ENCODE data around the gene CLNS1A.

The CLNS1A gene

GRCh38 chr11:77637345-77638165 is at the start of gene CLNS1A:
Gene CLNS1A (minus strand): TSS chr11:77637794. CDS start chr11:77637714, 80 bp downstream.
- Histone ChIP-seq H3K4me1 (ENCODE audit: control insufficient read depth, insufficient read depth, low read length) (peaks cover 22% of the 10 kb centered on the region), H3K4me3 (ENCODE audit: low read length) (peak within 1 kb of the TSS; percentile 98), H3K27me3 (replicated peaks; ENCODE audit: control insufficient read depth, insufficient read depth, low read length) (no peaks in the 10 kb centered on the region), H3K9ac (ENCODE audit: low read length) (peak within 1 kb of the TSS; percentile 97), H3K36me3 (ENCODE audit: control insufficient read depth, insufficient read depth, low read length, severe bottlenecking) (no peaks in the 10 kb centered on the region), H3K9me3 (ENCODE audit: control insufficient read depth, low read length) (no peaks in the 10 kb centered on the region)
- DNase-seq (ENCODE audit: low read depth): peak; percentile 95

- H3K9me3 ChIP-seq (ENCODE audit: control insufficient read depth, low read length): no peaks in the 10 kb centered on the region
- H3K27me3 ChIP-seq (replicated peaks; ENCODE audit: control insufficient read depth, insufficient read depth, low read length): no peaks in the 10 kb centered on the region
- no peak for DNase-seq (ENCODE audit: low read depth)
- peaks cover 92% of the 10 kb centered on the region for H3K36me3 ChIP-seq (ENCODE audit: control insufficient read depth, insufficient read depth, low read length, severe bottlenecking)
- no peaks in the 10 kb centered on the region for H3K4me1 ChIP-seq (ENCODE audit: control insufficient read depth, insufficient read depth, low read length)
- no peak overlapping the region for H3K9ac ChIP-seq (ENCODE audit: low read length)
- no peak overlapping the region for H3K4me3 ChIP-seq (ENCODE audit: low read length)
Observed at GRCh38 chr11:77687088-77687487, 49.5 kb upstream of the CLNS1A start.

- Histone ChIP-seq H3K27me3 (replicated peaks; ENCODE audit: control insufficient read depth, insufficient read depth, low read length) (no peaks in the 10 kb centered on the region), H3K36me3 (ENCODE audit: control insufficient read depth, insufficient read depth, low read length, severe bottlenecking) (peaks cover 87% of the 10 kb centered on the region), H3K9ac (ENCODE audit: low read length) (no peak overlapping the region), H3K4me1 (ENCODE audit: control insufficient read depth, insufficient read depth, low read length) (peaks cover 17% of the 10 kb centered on the region), H3K9me3 (ENCODE audit: control insufficient read depth, low read length) (no peaks in the 10 kb centered on the region), H3K4me3 (ENCODE audit: low read length) (no peak overlapping the region)
- DNase-seq (ENCODE audit: low read depth): peak; percentile 61
Observed at GRCh38 chr11:77677138-77677537, 39.5 kb upstream of the CLNS1A start.

- H3K4me3 ChIP-seq (ENCODE audit: low read length): no peak overlapping the region
- no peak overlapping the region for H3K9ac ChIP-seq (ENCODE audit: low read length)
- DNase-seq (ENCODE audit: low read depth): peak; percentile 84
- peaks cover 19% of the 10 kb centered on the region for H3K4me1 ChIP-seq (ENCODE audit: control insufficient read depth, insufficient read depth, low read length)
- H3K27me3 ChIP-seq (replicated peaks; ENCODE audit: control insufficient read depth, insufficient read depth, low read length): no peaks in the 10 kb centered on the region
- no peaks in the 10 kb centered on the region for H3K9me3 ChIP-seq (ENCODE audit: control insufficient read depth, low read length)
- peaks cover 81% of the 10 kb centered on the region for H3K36me3 ChIP-seq (ENCODE audit: control insufficient read depth, insufficient read depth, low read length, severe bottlenecking)
Observed at GRCh38 chr11:77672264-77672663, 34.7 kb upstream of the CLNS1A start.

- Histone ChIP-seq H3K9ac (ENCODE audit: low read length) (no peak overlapping the region), H3K9me3 (ENCODE audit: control insufficient read depth, low read length) (no peaks in the 10 kb centered on the region), H3K36me3 (ENCODE audit: control insufficient read depth, insufficient read depth, low read length, severe bottlenecking) (peaks cover 76% of the 10 kb centered on the region), H3K4me1 (ENCODE audit: control insufficient read depth, insufficient read depth, low read length) (peaks cover 15% of the 10 kb centered on the region), H3K4me3 (ENCODE audit: low read length) (no peak overlapping the region), H3K27me3 (replicated peaks; ENCODE audit: control insufficient read depth, insufficient read depth, low read length) (no peaks in the 10 kb centered on the region)
- DNase-seq (ENCODE audit: low read depth): peak; percentile 46
Observed at GRCh38 chr11:77669848-77670511, 32.4 kb upstream of the CLNS1A start.

GRCh38 chr11:77668760-77669159 is 31.2 kb upstream of the CLNS1A start:
- Histone ChIP-seq H3K36me3 (ENCODE audit: control insufficient read depth, insufficient read depth, low read length, severe bottlenecking) (peaks cover 75% of the 10 kb centered on the region), H3K4me1 (ENCODE audit: control insufficient read depth, insufficient read depth, low read length) (peaks cover 15% of the 10 kb centered on the region), H3K27me3 (replicated peaks; ENCODE audit: control insufficient read depth, insufficient read depth, low read length) (no peaks in the 10 kb centered on the region), H3K9ac (ENCODE audit: low read length) (no peak overlapping the region), H3K4me3 (ENCODE audit: low read length) (no peak overlapping the region), H3K9me3 (ENCODE audit: control insufficient read depth, low read length) (no peaks in the 10 kb centered on the region)
- peak; percentile 29 for DNase-seq (ENCODE audit: low read depth)

GRCh38 chr11:77665240-77665965 is 27.8 kb upstream of the CLNS1A start:
- H3K4me3 ChIP-seq (ENCODE audit: low read length): no peak overlapping the region
- H3K27me3 ChIP-seq (replicated peaks; ENCODE audit: control insufficient read depth, insufficient read depth, low read length): no peaks in the 10 kb centered on the region
- peaks cover 5% of the 10 kb centered on the region for H3K4me1 ChIP-seq (ENCODE audit: control insufficient read depth, insufficient read depth, low read length)
- H3K36me3 ChIP-seq (ENCODE audit: control insufficient read depth, insufficient read depth, low read length, severe bottlenecking): peaks cover 58% of the 10 kb centered on the region
- no peak overlapping the region for H3K9ac ChIP-seq (ENCODE audit: low read length)
- H3K9me3 ChIP-seq (ENCODE audit: control insufficient read depth, low read length): no peaks in the 10 kb centered on the region
- DNase-seq (ENCODE audit: low read depth): no peak

- Histone ChIP-seq H3K27me3 (replicated peaks; ENCODE audit: control insufficient read depth, insufficient read depth, low read length) (no peaks in the 10 kb centered on the region), H3K4me1 (ENCODE audit: control insufficient read depth, insufficient read depth, low read length) (peaks cover 24% of the 10 kb centered on the region), H3K9ac (ENCODE audit: low read length) (no peak overlapping the region), H3K9me3 (ENCODE audit: control insufficient read depth, low read length) (no peaks in the 10 kb centered on the region), H3K4me3 (ENCODE audit: low read length) (no peak overlapping the region), H3K36me3 (ENCODE audit: control insufficient read depth, insufficient read depth, low read length, severe bottlenecking) (peaks cover 27% of the 10 kb centered on the region)
- no peak for DNase-seq (ENCODE audit: low read depth)
Observed at GRCh38 chr11:77661670-77662069, 24.1 kb upstream of the CLNS1A start.

- H3K36me3 ChIP-seq (ENCODE audit: control insufficient read depth, insufficient read depth, low read length, severe bottlenecking): peaks cover 23% of the 10 kb centered on the region
- peaks cover 24% of the 10 kb centered on the region for H3K4me1 ChIP-seq (ENCODE audit: control insufficient read depth, insufficient read depth, low read length)
- H3K9me3 ChIP-seq (ENCODE audit: control insufficient read depth, low read length): no peaks in the 10 kb centered on the region
- H3K4me3 ChIP-seq (ENCODE audit: low read length): no peak overlapping the region
- no peaks in the 10 kb centered on the region for H3K27me3 ChIP-seq (replicated peaks; ENCODE audit: control insufficient read depth, insufficient read depth, low read length)
- DNase-seq (ENCODE audit: low read depth): no peak
- no peak overlapping the region for H3K9ac ChIP-seq (ENCODE audit: low read length)
Observed at GRCh38 chr11:77660947-77661346, 23.4 kb upstream of the CLNS1A start.

GRCh38 chr11:77658213-77659013 is 20.8 kb upstream of the CLNS1A start:
- peaks cover 21% of the 10 kb centered on the region for H3K4me1 ChIP-seq (ENCODE audit: control insufficient read depth, insufficient read depth, low read length)
- H3K9ac ChIP-seq (ENCODE audit: low read length): no peak overlapping the region
- no peaks in the 10 kb centered on the region for H3K27me3 ChIP-seq (replicated peaks; ENCODE audit: control insufficient read depth, insufficient read depth, low read length)
- H3K4me3 ChIP-seq (ENCODE audit: low read length): no peak overlapping the region
- DNase-seq (ENCODE audit: low read depth): peak; percentile 79
- peaks cover under 1% of the 10 kb centered on the region for H3K36me3 ChIP-seq (ENCODE audit: control insufficient read depth, insufficient read depth, low read length, severe bottlenecking)
- no peaks in the 10 kb centered on the region for H3K9me3 ChIP-seq (ENCODE audit: control insufficient read depth, low read length)

Data from adipocyte (in vitro differentiated cells).